Measurements from ENCODE around the gene TMEM182.
A peak's percentile ranks its signal among the peaks of the same experiment; 100 is the strongest.

The TMEM182 gene

GRCh38 chr2:102724016-102724490, 37.8 kb upstream of the TMEM182 start:
- H3K36me3 ChIP-seq (replicated peaks; ENCODE audit: low read depth, low read length) = peaks cover 19% of the 10 kb centered on the region
- H3K4me3 ChIP-seq (ENCODE audit: low read length) = no peak overlapping the region
- H3K4me2 ChIP-seq (ENCODE audit: low read length) = no peak overlapping the region

DNA sequence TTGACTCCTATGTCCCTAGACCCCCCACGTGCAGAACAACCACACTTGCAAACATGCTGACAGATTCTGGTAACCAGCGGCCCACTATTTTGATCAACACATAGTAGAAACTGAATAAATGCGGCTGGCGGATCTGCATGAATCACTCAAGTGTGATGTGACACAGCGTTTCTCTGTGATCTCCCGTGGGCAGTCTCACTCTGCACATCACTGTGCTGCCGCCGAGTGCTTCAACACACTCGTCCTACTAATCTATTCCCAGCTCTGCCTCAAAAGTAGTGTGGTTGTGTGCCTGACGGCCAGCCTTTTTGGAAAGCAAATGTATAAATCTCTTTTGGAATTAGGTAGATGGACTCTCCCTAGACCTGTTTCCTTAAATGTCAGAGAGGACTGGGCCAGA, 37.3 kb upstream of the TMEM182 start:
- Histone ChIP-seq H3K27ac (ENCODE audit: low read length) (no peak overlapping the region), H3K36me3 (replicated peaks; ENCODE audit: low read depth, low read length) (peaks cover 18% of the 10 kb centered on the region), H3K4me3 (ENCODE audit: low read length) (no peak overlapping the region), H3K4me1 (ENCODE audit: low read length) (no peaks in the 10 kb centered on the region), H4K20me1 (ENCODE audit: insufficient read depth, low read length) (no peaks in the 10 kb centered on the region), H3K9ac (ENCODE audit: low read length) (no peak overlapping the region), H3K4me2 (ENCODE audit: low read length) (no peak overlapping the region), H3K9me3 (ENCODE audit: insufficient read depth, low read length) (no peaks in the 10 kb centered on the region), H3K27me3 (ENCODE audit: low read depth, low read length) (no peaks in the 10 kb centered on the region), H3K79me2 (ENCODE audit: low read length) (no peaks in the 10 kb centered on the region), H2AFZ (ENCODE audit: low read depth, low read length) (no peak overlapping the region)
- TF ChIP-seq, protein P1, sequence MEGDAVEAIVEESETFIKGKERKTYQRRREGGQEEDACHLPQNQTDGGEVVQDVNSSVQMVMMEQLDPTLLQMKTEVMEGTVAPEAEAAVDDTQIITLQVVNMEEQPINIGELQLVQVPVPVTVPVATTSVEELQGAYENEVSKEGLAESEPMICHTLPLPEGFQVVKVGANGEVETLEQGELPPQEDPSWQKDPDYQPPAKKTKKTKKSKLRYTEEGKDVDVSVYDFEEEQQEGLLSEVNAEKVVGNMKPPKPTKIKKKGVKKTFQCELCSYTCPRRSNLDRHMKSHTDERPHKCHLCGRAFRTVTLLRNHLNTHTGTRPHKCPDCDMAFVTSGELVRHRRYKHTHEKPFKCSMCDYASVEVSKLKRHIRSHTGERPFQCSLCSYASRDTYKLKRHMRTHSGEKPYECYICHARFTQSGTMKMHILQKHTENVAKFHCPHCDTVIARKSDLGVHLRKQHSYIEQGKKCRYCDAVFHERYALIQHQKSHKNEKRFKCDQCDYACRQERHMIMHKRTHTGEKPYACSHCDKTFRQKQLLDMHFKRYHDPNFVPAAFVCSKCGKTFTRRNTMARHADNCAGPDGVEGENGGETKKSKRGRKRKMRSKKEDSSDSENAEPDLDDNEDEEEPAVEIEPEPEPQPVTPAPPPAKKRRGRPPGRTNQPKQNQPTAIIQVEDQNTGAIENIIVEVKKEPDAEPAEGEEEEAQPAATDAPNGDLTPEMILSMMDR (IDR thresholded peaks at IDR 0.05; ENCODE audit: low read depth, low read length) = no peak
- TF ChIP-seq EZH2phosphoT487 (IDR thresholded peaks at IDR 0.05; ENCODE audit: low read depth) = no peak

More at GRCh38 chr2:102724016-102724490, 37.8 kb upstream of the TMEM182 start:
- H3K4me1 ChIP-seq (ENCODE audit: low read length) = no peaks in the 10 kb centered on the region
- H2AFZ ChIP-seq (ENCODE audit: low read depth, low read length) = no peak overlapping the region
- no peaks in the 10 kb centered on the region for H3K9me3 ChIP-seq (ENCODE audit: insufficient read depth, low read length)
- H3K79me2 ChIP-seq (ENCODE audit: low read length) = no peaks in the 10 kb centered on the region
- H4K20me1 ChIP-seq (ENCODE audit: insufficient read depth, low read length) = no peaks in the 10 kb centered on the region
- no peak overlapping the region for H3K27ac ChIP-seq (ENCODE audit: low read length)
- no peak overlapping the region for H3K9ac ChIP-seq (ENCODE audit: low read length)
- TF ChIP-seq, protein P1 (IDR thresholded peaks at IDR 0.05; ENCODE audit: low read depth, low read length) = no peak
- no peak for TF ChIP-seq EZH2phosphoT487 (IDR thresholded peaks at IDR 0.05; ENCODE audit: low read depth)
- no peaks in the 10 kb centered on the region for H3K27me3 ChIP-seq (ENCODE audit: low read depth, low read length)

GRCh38 chr2:102726128-102727087, 35.4 kb upstream of the TMEM182 start:
- Histone ChIP-seq H3K27ac (ENCODE audit: low read length) (no peak overlapping the region), H3K9ac (ENCODE audit: low read length) (no peak overlapping the region), H3K4me3 (ENCODE audit: low read length) (no peak overlapping the region), H3K36me3 (replicated peaks; ENCODE audit: low read depth, low read length) (peaks cover 14% of the 10 kb centered on the region), H2AFZ (ENCODE audit: low read depth, low read length) (no peak overlapping the region), H3K27me3 (ENCODE audit: low read depth, low read length) (no peaks in the 10 kb centered on the region), H3K4me2 (ENCODE audit: low read length) (no peak overlapping the region), H3K79me2 (ENCODE audit: low read length) (no peaks in the 10 kb centered on the region), H4K20me1 (ENCODE audit: insufficient read depth, low read length) (no peaks in the 10 kb centered on the region), H3K9me3 (ENCODE audit: insufficient read depth, low read length) (no peaks in the 10 kb centered on the region), H3K4me1 (ENCODE audit: low read length) (peaks cover 4% of the 10 kb centered on the region; the same call in 1 of the 2 replicates)
- TF ChIP-seq, protein P1 (IDR thresholded peaks at IDR 0.05; ENCODE audit: low read depth, low read length) = no peak
- TF ChIP-seq EZH2phosphoT487 (IDR thresholded peaks at IDR 0.05; ENCODE audit: low read depth) = no peak

DNA sequence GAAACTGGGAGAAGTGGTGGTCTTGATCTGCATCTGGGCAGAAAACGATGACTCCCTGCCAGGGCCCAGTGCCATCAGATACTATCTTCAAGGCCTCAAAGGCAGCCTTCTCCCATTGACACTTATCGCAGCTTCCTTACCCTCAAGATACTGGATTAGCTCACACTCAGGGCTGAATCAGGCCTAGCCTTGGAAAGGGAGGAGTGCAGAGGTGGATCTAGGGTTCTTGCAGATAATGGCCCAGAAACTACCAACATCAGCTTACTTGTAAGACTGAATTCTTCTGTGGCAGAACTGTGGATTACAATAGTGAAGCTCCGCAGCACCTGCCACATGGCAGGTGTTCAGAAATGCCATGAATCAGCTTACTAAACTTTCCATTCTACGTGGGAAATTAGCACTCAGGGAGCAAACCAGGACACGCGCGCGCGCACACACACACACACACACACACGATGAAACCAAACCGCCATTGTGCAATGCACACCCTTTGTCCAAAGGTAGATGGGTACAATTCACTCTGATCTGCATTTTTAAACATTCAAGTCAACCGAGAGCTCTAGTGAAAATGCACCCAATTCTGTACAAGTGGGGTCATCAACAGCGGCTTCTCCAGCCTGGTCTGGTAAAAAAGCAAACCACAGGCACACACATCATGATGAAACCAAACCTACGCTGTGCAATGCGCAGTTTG, 26.3 kb upstream of the TMEM182 start:
- Histone ChIP-seq H3K4me1 (ENCODE audit: low read length) (peaks cover 18% of the 10 kb centered on the region), H3K36me3 (replicated peaks; ENCODE audit: low read depth, low read length) (peaks cover 7% of the 10 kb centered on the region), H3K4me2 (ENCODE audit: low read length) (peak overlapping the region; percentile 92), H3K79me2 (ENCODE audit: low read length) (peaks cover 18% of the 10 kb centered on the region), H4K20me1 (ENCODE audit: insufficient read depth, low read length) (no peaks in the 10 kb centered on the region), H3K9ac (ENCODE audit: low read length) (peak overlapping the region; percentile 85; the same call in 1 of the 2 replicates), H3K9me3 (ENCODE audit: insufficient read depth, low read length) (no peaks in the 10 kb centered on the region), H3K27ac (ENCODE audit: low read length) (no peak overlapping the region), H3K27me3 (ENCODE audit: low read depth, low read length) (no peaks in the 10 kb centered on the region), H2AFZ (ENCODE audit: low read depth, low read length) (no peak overlapping the region), H3K4me3 (ENCODE audit: low read length) (peak overlapping the region; percentile 97)
- no peak for TF ChIP-seq EZH2phosphoT487 (IDR thresholded peaks at IDR 0.05; ENCODE audit: low read depth)
- TF ChIP-seq, protein P1 (IDR thresholded peaks at IDR 0.05; ENCODE audit: low read depth, low read length) = no peak

Data from OCI-LY3 (cell line).